HL-60 (cell line): ENCODE measurements around the gene ZNF717.

Experiments
- GABPA ChIP-seq: IDR thresholded peaks from 2 replicates; pipeline ENCODE4 v1.6.1; 2012; ENCODE audit warnings: low read depth
- POLR2AphosphoS5 ChIP-seq: IDR thresholded peaks from 2 replicates; pipeline ENCODE4 v1.6.1; 2012; ENCODE audit warnings: low read depth
- SPI1 ChIP-seq: IDR thresholded peaks from 2 replicates; pipeline ENCODE4 v1.6.1; 2012; ENCODE audit warnings: low read depth, mild to moderate bottlenecking, borderline replicate concordance
- TF ChIP-seq, protein P1 (sequence below): IDR thresholded peaks from one replicate; pipeline ENCODE4 v1.5.1; 2011; ENCODE audit warnings: low read length, control low read depth, inconsistent platforms; ENCODE audit not compliant: insufficient read depth
- TF ChIP-seq, protein P2 (sequence below): IDR thresholded peaks from 2 replicates; pipeline ENCODE4 v1.6.1; 2012; ENCODE audit warnings: low read depth; ENCODE audit not compliant: insufficient replicate concordance

DNA sequence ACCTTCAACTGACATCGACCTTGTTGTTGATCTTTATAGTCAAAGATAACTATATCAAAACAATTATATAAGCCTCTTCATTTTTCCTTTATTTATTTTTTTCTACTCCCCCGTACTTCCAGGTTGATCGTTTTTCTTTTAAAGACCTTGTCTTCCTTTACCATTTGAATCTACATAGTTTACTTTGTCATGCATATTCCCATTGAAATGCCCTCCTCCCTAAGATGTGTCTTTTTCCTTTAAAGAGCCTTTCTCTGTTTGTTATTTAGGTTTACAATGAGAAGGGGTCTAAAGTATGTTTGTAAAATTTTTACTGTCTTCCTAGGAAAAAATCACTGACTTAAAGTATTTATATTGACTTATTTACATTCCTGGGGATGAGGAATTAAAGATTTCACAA, 29.4 kb upstream of the ZNF717 start:
- TF ChIP-seq POLR2AphosphoS5: no peak
- TF ChIP-seq, protein P1, sequence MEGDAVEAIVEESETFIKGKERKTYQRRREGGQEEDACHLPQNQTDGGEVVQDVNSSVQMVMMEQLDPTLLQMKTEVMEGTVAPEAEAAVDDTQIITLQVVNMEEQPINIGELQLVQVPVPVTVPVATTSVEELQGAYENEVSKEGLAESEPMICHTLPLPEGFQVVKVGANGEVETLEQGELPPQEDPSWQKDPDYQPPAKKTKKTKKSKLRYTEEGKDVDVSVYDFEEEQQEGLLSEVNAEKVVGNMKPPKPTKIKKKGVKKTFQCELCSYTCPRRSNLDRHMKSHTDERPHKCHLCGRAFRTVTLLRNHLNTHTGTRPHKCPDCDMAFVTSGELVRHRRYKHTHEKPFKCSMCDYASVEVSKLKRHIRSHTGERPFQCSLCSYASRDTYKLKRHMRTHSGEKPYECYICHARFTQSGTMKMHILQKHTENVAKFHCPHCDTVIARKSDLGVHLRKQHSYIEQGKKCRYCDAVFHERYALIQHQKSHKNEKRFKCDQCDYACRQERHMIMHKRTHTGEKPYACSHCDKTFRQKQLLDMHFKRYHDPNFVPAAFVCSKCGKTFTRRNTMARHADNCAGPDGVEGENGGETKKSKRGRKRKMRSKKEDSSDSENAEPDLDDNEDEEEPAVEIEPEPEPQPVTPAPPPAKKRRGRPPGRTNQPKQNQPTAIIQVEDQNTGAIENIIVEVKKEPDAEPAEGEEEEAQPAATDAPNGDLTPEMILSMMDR: no peak
- TF ChIP-seq, protein P2, sequence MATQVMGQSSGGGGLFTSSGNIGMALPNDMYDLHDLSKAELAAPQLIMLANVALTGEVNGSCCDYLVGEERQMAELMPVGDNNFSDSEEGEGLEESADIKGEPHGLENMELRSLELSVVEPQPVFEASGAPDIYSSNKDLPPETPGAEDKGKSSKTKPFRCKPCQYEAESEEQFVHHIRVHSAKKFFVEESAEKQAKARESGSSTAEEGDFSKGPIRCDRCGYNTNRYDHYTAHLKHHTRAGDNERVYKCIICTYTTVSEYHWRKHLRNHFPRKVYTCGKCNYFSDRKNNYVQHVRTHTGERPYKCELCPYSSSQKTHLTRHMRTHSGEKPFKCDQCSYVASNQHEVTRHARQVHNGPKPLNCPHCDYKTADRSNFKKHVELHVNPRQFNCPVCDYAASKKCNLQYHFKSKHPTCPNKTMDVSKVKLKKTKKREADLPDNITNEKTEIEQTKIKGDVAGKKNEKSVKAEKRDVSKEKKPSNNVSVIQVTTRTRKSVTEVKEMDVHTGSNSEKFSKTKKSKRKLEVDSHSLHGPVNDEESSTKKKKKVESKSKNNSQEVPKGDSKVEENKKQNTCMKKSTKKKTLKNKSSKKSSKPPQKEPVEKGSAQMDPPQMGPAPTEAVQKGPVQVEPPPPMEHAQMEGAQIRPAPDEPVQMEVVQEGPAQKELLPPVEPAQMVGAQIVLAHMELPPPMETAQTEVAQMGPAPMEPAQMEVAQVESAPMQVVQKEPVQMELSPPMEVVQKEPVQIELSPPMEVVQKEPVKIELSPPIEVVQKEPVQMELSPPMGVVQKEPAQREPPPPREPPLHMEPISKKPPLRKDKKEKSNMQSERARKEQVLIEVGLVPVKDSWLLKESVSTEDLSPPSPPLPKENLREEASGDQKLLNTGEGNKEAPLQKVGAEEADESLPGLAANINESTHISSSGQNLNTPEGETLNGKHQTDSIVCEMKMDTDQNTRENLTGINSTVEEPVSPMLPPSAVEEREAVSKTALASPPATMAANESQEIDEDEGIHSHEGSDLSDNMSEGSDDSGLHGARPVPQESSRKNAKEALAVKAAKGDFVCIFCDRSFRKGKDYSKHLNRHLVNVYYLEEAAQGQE: no peak
- no peak for TF ChIP-seq SPI1
- no peak for TF ChIP-seq GABPA
